ENCODE measurements around the gene AHCYL1. TPM values are rescaled to one million over a fixed set of nuclear protein-coding genes. Genes with fewer than 3 reads are reported as not detected.

AHCYL1 gene
- 10 to 100 TPM; 51.4 to 77.5 (median 56.0) TPM for total RNA-seq
- long read RNA-seq, full-length matches to known transcripts = 5 of 13 reads
- long read RNA-seq, partial matches to known transcripts = 3 of 13 reads
- long read RNA-seq, other reads (novel, unspliced or antisense) = 5 of 13 reads

DNA sequence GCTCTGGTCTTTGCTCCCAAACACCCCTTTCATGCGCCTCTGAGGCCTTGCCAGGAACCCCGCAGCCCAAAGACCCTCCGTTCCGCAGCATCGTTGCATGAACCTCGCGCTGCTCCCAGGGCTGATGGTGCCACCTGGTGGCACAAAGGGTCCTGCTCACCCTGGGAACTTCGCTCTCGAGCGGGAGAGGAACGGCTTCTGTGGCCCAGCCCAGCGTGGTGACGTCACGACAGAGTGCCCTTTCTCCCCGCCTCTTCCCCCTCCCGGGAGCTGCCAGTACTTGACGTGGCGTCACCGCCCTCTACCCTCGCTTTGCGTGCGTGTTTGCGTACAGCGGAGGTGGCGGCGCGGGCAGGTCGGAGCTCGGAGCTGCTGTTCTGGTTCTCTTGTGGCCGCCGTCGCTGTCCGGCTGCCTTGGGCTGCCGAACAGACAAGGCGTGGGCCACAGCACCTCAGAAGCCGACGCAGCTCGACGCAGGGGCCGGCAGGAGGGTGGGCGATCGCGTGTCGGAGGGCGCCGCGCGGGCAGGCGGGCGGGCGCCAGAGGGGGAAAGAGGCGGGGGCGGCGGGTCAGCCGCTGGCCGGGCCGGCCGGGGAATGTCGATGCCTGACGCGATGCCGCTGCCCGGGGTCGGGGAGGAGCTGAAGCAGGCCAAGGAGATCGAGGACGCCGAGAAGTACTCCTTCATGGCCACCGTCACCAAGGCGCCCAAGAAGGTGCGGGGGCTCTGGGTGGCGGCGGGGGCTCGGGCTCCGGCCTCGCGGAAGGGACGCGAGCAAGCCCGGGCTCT, at the start of gene AHCYL1:
AHCYL1 (plus strand) TSS at position 310 of the 791 bp plus-strand sequence; CDS start at position 598, 288 bp downstream.
- no peaks in the 10 kb centered on the region for H3K36me3 ChIP-seq
- H3K27me3 ChIP-seq = no peaks in the 10 kb centered on the region
- H3K9me3 ChIP-seq = no peaks in the 10 kb centered on the region
- intact Hi-C loops (cut with DNase I) = loop anchor here (5.0 kb wide), 1 partner anchor 207 kb away; no protein-coding TSS in a partner anchor
- ATAC-seq = peak; percentile 93 to 96 (median 94)
- peak; percentile 98 for TF ChIP-seq POLR2A (IDR thresholded peaks at IDR 0.05)
- TF ChIP-seq, protein P1, sequence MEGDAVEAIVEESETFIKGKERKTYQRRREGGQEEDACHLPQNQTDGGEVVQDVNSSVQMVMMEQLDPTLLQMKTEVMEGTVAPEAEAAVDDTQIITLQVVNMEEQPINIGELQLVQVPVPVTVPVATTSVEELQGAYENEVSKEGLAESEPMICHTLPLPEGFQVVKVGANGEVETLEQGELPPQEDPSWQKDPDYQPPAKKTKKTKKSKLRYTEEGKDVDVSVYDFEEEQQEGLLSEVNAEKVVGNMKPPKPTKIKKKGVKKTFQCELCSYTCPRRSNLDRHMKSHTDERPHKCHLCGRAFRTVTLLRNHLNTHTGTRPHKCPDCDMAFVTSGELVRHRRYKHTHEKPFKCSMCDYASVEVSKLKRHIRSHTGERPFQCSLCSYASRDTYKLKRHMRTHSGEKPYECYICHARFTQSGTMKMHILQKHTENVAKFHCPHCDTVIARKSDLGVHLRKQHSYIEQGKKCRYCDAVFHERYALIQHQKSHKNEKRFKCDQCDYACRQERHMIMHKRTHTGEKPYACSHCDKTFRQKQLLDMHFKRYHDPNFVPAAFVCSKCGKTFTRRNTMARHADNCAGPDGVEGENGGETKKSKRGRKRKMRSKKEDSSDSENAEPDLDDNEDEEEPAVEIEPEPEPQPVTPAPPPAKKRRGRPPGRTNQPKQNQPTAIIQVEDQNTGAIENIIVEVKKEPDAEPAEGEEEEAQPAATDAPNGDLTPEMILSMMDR (IDR thresholded peaks at IDR 0.05) = peak; percentile 98 to 99 (median 98)
- H3K4me3 ChIP-seq = peak within 1 kb of the TSS; percentile 60 to 82 (median 77)
- H3K4me1 ChIP-seq = peaks cover 0 to 68% (median 23%) of the 10 kb centered on the region in 4 donors
- H3K27ac ChIP-seq = peak within 1 kb of the TSS; percentile 90 to 97 (median 95)
- DNase-seq = peak; percentile 100
- 0% methylated on average over 6 of the region's 79 CpGs for WGBS (ENCODE audit: insufficient coverage, low coverage, low lambda C conversion rate, missing lambda C conversion rate)

DNA sequence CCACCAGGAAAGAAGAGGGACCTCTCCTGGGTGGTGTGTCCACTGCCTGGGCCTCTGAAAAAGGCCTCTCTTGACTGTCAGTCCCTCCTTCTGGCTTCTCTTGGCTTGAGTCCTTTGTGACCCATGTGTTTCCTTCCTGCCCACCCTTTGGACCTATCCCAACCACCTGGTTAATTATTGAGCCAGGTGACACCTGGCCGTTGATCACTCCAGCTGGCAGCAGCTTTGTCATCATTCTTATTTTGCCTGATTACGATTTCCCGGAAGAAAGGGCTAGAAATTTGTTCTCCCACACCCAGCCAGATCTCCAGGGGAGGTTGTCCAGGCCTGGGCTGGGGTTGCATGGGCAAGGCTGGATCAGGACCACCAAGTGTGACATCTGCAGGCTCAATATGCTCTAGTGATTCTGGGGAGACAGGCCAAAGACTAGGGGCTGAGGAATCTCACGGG, 49.1 kb upstream of the AHCYL1 start:
- no peaks in the 10 kb centered on the region for H3K27me3 ChIP-seq
- intact Hi-C loops (cut with DNase I) = no loop called here
- WGBS (ENCODE audit: insufficient coverage, low coverage, low lambda C conversion rate, missing lambda C conversion rate) = 12% methylated on average over 4 of the region's 4 CpGs
- no peak overlapping the region for H3K4me3 ChIP-seq
- DNase-seq (peak in 2 of 3 donors; percentile 49 to 79), ATAC-seq (peak; percentile 66 to 88 (median 68))
- TF ChIP-seq POLR2A (IDR thresholded peaks at IDR 0.05) = no peak
- H3K4me1 ChIP-seq = peaks cover 0 to 43% (median 17%) of the 10 kb centered on the region in 4 donors
- H3K9me3 ChIP-seq = peaks cover 0 to 5% (median 0%) of the 10 kb centered on the region in 4 donors
- H3K36me3 ChIP-seq = no peaks in the 10 kb centered on the region
- peak overlapping the region; percentile 52 to 79 (median 67) for H3K27ac ChIP-seq

DNA sequence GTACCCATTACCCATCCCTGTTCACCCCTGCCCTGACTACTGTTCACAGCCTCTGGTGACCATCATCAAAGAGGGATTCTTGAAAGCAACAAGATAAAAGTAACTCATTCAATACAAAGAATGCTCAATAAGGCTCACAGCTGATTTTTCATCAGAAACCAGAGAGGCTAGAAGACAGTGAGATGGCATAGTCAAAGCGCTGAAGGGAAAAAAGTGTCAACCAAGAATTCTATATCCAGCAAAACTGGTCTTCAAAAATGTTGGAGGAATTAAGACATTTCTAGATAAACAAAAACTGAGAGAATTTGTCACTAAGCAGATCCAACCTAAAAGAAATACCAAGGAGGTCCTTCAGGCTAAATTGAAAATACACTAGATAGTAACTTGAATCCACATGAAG, 46.8 kb upstream of the AHCYL1 start:
- H3K27me3 ChIP-seq = no peaks in the 10 kb centered on the region
- intact Hi-C loops (cut with DNase I) = no loop called here
- DNase-seq = no peak
- peaks cover 0 to 5% (median 0%) of the 10 kb centered on the region in 4 donors for H3K9me3 ChIP-seq
- peaks cover 0 to 33% (median 16%) of the 10 kb centered on the region in 4 donors for H3K4me1 ChIP-seq
- H3K27ac ChIP-seq = no peak overlapping the region
- no peak for ATAC-seq
- 100% methylated on average over 1 of the region's 1 CpG for WGBS (ENCODE audit: insufficient coverage, low coverage, low lambda C conversion rate, missing lambda C conversion rate)
- H3K36me3 ChIP-seq = no peaks in the 10 kb centered on the region
- TF ChIP-seq, protein P1 (IDR thresholded peaks at IDR 0.05) = no peak
- no peak for TF ChIP-seq POLR2A (IDR thresholded peaks at IDR 0.05)
- no peak overlapping the region for H3K4me3 ChIP-seq

DNA sequence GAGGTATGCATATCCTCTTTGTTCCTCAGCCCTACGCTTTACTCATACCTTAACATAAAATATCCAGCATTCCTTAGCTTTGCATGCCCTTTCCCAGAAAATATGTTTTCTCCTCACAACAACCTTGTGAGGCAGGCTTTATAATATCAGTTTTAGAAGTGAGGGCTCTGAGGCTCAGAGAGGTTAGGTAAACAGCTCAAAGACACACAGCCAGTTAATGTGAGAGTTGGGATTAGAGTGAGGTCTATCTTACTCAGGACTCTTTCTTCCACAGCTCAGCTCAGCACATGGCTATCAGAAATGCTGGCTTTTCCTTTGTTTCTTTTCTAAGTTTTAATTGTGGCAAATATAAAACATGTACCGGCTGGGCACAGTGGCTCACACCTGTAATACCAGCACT, 46.0 kb upstream of the AHCYL1 start:
- 94% methylated on average over 2 of the region's 2 CpGs for WGBS (ENCODE audit: insufficient coverage, low coverage, low lambda C conversion rate, missing lambda C conversion rate)
- H3K9me3 ChIP-seq = peaks cover 0 to 5% (median 0%) of the 10 kb centered on the region in 4 donors
- H3K36me3 ChIP-seq = no peaks in the 10 kb centered on the region
- no peaks in the 10 kb centered on the region for H3K27me3 ChIP-seq
- TF ChIP-seq, protein P1 (IDR thresholded peaks at IDR 0.05) = no peak
- no peak for TF ChIP-seq POLR2A (IDR thresholded peaks at IDR 0.05)
- no peak overlapping the region for H3K27ac ChIP-seq
- H3K4me1 ChIP-seq = peaks cover 0 to 30% (median 14%) of the 10 kb centered on the region in 4 donors
- ATAC-seq = no peak
- intact Hi-C loops (cut with DNase I) = no loop called here
- no peak for DNase-seq
- no peak overlapping the region for H3K4me3 ChIP-seq

DNA sequence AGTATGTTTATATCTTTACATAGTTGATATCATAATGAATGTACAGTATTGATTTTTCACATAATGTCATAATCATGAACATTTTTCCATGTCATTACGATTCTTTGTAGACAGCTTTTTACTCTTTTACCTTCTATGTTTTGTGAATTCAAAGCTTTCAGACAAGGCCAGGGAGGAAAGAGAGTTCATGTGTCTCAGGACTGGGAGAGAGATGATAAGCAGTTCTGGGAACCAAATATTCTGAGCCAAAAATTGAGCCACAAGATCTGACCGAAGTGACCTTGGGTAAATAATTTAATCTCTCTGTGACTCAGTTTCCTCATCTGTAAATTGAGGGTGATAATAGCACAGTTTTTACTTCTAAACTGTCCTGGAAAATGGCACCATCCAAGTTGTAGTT, 42.1 kb upstream of the AHCYL1 start:
- H3K27ac ChIP-seq = no peak overlapping the region
- H3K27me3 ChIP-seq = no peaks in the 10 kb centered on the region
- no peak overlapping the region for H3K4me3 ChIP-seq
- H3K9me3 ChIP-seq = peaks cover 0 to 5% (median 0%) of the 10 kb centered on the region in 4 donors
- intact Hi-C loops (cut with DNase I) = no loop called here
- H3K4me1 ChIP-seq = peaks cover 0 to under 1% (median 0%) of the 10 kb centered on the region in 4 donors
- ATAC-seq (no peak), DNase-seq (no peak)
- TF ChIP-seq, protein P1 (IDR thresholded peaks at IDR 0.05) = no peak
- TF ChIP-seq POLR2A (IDR thresholded peaks at IDR 0.05) = no peak
- 59% methylated on average over 2 of the region's 2 CpGs for WGBS (ENCODE audit: insufficient coverage, low coverage, low lambda C conversion rate, missing lambda C conversion rate)
- no peaks in the 10 kb centered on the region for H3K36me3 ChIP-seq
